ENCODE results near the gene RBM5. TPM values are rescaled to one million over a fixed set of nuclear protein-coding genes. Genes with fewer than 3 reads are reported as not detected.

The RBM5 gene
- total RNA-seq, 1 experiment from 2014 or later = 126 TPM

DNA sequence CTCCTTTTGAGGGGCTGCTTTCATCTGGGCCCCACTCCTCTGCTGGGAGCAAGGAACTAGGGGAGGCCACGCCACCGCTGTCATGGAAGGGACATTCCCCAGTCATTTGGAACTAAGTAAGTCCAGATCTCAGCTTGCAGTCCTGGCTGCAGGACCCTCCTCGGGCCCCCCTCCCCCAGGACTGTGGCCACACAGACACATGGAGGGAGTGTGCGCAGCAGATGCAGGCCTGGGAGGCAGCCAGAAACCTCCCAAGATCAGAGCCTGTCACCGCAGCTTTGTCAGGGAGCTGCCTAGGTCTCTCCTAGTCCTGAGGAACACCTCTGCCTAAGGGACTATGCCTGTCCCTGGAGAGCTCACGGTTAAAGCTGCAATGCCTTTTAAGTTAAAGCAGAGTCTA, 59.1 kb downstream of the RBM5 start:
- Mint-ChIP-seq H3K4me3 (ENCODE audit: low read depth, unreplicated experiment) (no peak overlapping the region), H3K27me3 (ENCODE audit: unreplicated experiment) (peaks cover 39% of the 10 kb centered on the region)

DNA sequence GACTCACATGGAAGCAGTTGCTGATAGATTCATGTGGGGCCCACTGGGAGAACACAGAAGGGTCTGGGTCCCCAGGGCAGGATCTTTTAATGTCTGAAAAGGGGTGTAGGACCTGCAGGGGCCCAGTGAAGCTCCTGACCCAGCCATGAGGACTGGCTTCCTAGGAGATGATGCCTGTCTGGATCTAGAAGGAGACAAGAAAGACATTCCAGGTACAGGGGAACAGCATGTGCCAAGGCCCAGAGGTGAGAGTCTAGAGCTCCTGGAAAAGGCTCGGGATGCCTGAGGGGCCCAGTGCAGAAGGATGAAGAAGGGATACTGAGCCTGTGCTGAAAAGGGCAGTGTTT, 61.7 kb downstream of the RBM5 start:
- peaks cover 7% of the 10 kb centered on the region for H3K36me3 Mint-ChIP-seq (ENCODE audit: insufficient read depth, unreplicated experiment)
- CTCF ChIA-PET = interaction anchor here (0.9 kb wide), 1 partner anchor 12 kb away, joined by 10 read pairs; no protein-coding TSS in a partner anchor
- peaks cover 55% of the 10 kb centered on the region for H3K27me3 Mint-ChIP-seq (ENCODE audit: unreplicated experiment)
- no peak overlapping the region for H3K4me3 Mint-ChIP-seq (ENCODE audit: low read depth, unreplicated experiment)
- no TSS peak for BruUV-seq (replicated peaks)
- DNase-seq = no peak
- intact Hi-C loops (cut with micrococcal nuclease; ENCODE audit: unreplicated experiment) = no loop called here
- TF ChIP-seq, protein P1, sequence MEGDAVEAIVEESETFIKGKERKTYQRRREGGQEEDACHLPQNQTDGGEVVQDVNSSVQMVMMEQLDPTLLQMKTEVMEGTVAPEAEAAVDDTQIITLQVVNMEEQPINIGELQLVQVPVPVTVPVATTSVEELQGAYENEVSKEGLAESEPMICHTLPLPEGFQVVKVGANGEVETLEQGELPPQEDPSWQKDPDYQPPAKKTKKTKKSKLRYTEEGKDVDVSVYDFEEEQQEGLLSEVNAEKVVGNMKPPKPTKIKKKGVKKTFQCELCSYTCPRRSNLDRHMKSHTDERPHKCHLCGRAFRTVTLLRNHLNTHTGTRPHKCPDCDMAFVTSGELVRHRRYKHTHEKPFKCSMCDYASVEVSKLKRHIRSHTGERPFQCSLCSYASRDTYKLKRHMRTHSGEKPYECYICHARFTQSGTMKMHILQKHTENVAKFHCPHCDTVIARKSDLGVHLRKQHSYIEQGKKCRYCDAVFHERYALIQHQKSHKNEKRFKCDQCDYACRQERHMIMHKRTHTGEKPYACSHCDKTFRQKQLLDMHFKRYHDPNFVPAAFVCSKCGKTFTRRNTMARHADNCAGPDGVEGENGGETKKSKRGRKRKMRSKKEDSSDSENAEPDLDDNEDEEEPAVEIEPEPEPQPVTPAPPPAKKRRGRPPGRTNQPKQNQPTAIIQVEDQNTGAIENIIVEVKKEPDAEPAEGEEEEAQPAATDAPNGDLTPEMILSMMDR (IDR thresholded peaks at IDR 0.05; ENCODE audit: unreplicated experiment) = no peak
- H3K4me1 Mint-ChIP-seq (ENCODE audit: low read depth, unreplicated experiment) = peaks cover 7% of the 10 kb centered on the region
- H3K9me3 Mint-ChIP-seq (ENCODE audit: low read depth, unreplicated experiment) = no peaks in the 10 kb centered on the region
- H3K27ac Mint-ChIP-seq (ENCODE audit: unreplicated experiment) = no peak overlapping the region

More for the DNA sequence above, 59.1 kb downstream of the RBM5 start:
- CTCF ChIA-PET = no interaction called here
- no TSS peak for BruUV-seq (replicated peaks)
- no peak for DNase-seq
- Mint-ChIP-seq H3K9me3 (ENCODE audit: low read depth, unreplicated experiment) (no peaks in the 10 kb centered on the region), H3K4me1 (ENCODE audit: low read depth, unreplicated experiment) (no peaks in the 10 kb centered on the region), H3K27ac (ENCODE audit: unreplicated experiment) (no peak overlapping the region), H3K36me3 (ENCODE audit: insufficient read depth, unreplicated experiment) (no peaks in the 10 kb centered on the region)
- intact Hi-C loops (cut with micrococcal nuclease; ENCODE audit: unreplicated experiment) = no loop called here
- TF ChIP-seq, protein P1 (IDR thresholded peaks at IDR 0.05; ENCODE audit: unreplicated experiment) = no peak

GRCh38 chr3:50150863-50151686, 62.4 kb downstream of the RBM5 start:
- Mint-ChIP-seq H3K36me3 (ENCODE audit: insufficient read depth, unreplicated experiment) (peaks cover 13% of the 10 kb centered on the region), H3K27me3 (ENCODE audit: unreplicated experiment) (peaks cover 61% of the 10 kb centered on the region)

DNA sequence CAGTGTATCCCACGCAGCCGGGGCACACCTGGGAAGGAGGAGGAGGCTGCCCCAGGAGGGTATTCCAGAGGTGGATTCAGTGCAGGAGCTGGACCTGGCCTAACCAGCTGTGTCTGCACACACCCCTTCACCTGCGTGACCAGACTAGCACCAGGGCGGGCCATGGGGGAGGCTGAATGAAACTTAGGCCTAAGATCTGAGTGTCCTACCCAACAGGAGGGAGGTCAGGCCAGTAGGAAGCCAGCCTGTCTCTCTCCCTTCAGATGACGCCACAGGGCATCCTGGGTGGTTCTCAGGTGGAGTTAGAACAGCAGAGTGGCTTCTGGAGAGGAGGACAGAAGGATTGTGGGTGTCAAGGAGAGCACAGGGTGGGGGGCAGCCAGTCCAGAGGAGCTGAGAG, 63.0 kb downstream of the RBM5 start:
- H3K4me3 Mint-ChIP-seq (ENCODE audit: low read depth, unreplicated experiment) = no peak overlapping the region
- peaks cover 13% of the 10 kb centered on the region for H3K36me3 Mint-ChIP-seq (ENCODE audit: insufficient read depth, unreplicated experiment)
- peaks cover 65% of the 10 kb centered on the region for H3K27me3 Mint-ChIP-seq (ENCODE audit: unreplicated experiment)
- no peak for DNase-seq
- H3K27ac Mint-ChIP-seq (ENCODE audit: unreplicated experiment) = no peak overlapping the region
- intact Hi-C loops (cut with micrococcal nuclease; ENCODE audit: unreplicated experiment) = no loop called here
- TF ChIP-seq, protein P1 (IDR thresholded peaks at IDR 0.05; ENCODE audit: unreplicated experiment) = no peak
- H3K4me1 Mint-ChIP-seq (ENCODE audit: low read depth, unreplicated experiment) = peaks cover 14% of the 10 kb centered on the region
- H3K9me3 Mint-ChIP-seq (ENCODE audit: low read depth, unreplicated experiment) = no peaks in the 10 kb centered on the region
- CTCF ChIA-PET = no interaction called here
- no TSS peak for BruUV-seq (replicated peaks)

More at GRCh38 chr3:50150863-50151686, 62.4 kb downstream of the RBM5 start:
- Mint-ChIP-seq H3K4me1 (ENCODE audit: low read depth, unreplicated experiment) (peaks cover 11% of the 10 kb centered on the region), H3K27ac (ENCODE audit: unreplicated experiment) (no peak overlapping the region), H3K9me3 (ENCODE audit: low read depth, unreplicated experiment) (no peaks in the 10 kb centered on the region), H3K4me3 (ENCODE audit: low read depth, unreplicated experiment) (no peak overlapping the region)
- BruUV-seq (replicated peaks) = no TSS peak
- DNase-seq = no peak
- TF ChIP-seq, protein P1 (IDR thresholded peaks at IDR 0.05; ENCODE audit: unreplicated experiment) = no peak
- CTCF ChIA-PET = interaction anchor here (0.9 kb wide), 1 partner anchor 12 kb away, joined by 10 read pairs; no protein-coding TSS in a partner anchor
- intact Hi-C loops (cut with micrococcal nuclease; ENCODE audit: unreplicated experiment) = no loop called here
